ENCODE data around the gene CD36.

- TF ChIP-seq ZNF16 (tag by site-specific recombination; IDR thresholded peaks at IDR 0.05; ENCODE audit: low read depth) (no peak), SP2 (tag by site-specific recombination; IDR thresholded peaks at IDR 0.05) (no peak), ZNF366 (tag by site-specific recombination; conservative IDR thresholded peaks at IDR 0.05) (no peak), MZF1 (tag by site-specific recombination; IDR thresholded peaks at IDR 0.05; ENCODE audit: borderline replicate concordance) (no peak), CTCF (tag by site-specific recombination; IDR thresholded peaks at IDR 0.05) (no peak), ZNF747 (tag by site-specific recombination; IDR thresholded peaks at IDR 0.05) (no peak), KLF8 (tag by site-specific recombination; IDR thresholded peaks at IDR 0.05) (no peak), ZBTB48 (tag by site-specific recombination; IDR thresholded peaks at IDR 0.05) (no peak), GLI4 (tag by site-specific recombination; IDR thresholded peaks at IDR 0.05) (no peak), ZNF274 (IDR thresholded peaks at IDR 0.05; ENCODE audit: low read length) (no peak), ZNF274 (tag by site-specific recombination; IDR thresholded peaks at IDR 0.05; ENCODE audit: borderline replicate concordance) (no peak), ZNF549 (tag by site-specific recombination; IDR thresholded peaks at IDR 0.05) (no peak)
- TF ChIP-seq, protein P1, sequence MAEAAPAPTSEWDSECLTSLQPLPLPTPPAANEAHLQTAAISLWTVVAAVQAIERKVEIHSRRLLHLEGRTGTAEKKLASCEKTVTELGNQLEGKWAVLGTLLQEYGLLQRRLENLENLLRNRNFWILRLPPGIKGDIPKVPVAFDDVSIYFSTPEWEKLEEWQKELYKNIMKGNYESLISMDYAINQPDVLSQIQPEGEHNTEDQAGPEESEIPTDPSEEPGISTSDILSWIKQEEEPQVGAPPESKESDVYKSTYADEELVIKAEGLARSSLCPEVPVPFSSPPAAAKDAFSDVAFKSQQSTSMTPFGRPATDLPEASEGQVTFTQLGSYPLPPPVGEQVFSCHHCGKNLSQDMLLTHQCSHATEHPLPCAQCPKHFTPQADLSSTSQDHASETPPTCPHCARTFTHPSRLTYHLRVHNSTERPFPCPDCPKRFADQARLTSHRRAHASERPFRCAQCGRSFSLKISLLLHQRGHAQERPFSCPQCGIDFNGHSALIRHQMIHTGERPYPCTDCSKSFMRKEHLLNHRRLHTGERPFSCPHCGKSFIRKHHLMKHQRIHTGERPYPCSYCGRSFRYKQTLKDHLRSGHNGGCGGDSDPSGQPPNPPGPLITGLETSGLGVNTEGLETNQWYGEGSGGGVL (tag by site-specific recombination; IDR thresholded peaks at IDR 0.05) = no peak
- TF ChIP-seq, protein P2, sequence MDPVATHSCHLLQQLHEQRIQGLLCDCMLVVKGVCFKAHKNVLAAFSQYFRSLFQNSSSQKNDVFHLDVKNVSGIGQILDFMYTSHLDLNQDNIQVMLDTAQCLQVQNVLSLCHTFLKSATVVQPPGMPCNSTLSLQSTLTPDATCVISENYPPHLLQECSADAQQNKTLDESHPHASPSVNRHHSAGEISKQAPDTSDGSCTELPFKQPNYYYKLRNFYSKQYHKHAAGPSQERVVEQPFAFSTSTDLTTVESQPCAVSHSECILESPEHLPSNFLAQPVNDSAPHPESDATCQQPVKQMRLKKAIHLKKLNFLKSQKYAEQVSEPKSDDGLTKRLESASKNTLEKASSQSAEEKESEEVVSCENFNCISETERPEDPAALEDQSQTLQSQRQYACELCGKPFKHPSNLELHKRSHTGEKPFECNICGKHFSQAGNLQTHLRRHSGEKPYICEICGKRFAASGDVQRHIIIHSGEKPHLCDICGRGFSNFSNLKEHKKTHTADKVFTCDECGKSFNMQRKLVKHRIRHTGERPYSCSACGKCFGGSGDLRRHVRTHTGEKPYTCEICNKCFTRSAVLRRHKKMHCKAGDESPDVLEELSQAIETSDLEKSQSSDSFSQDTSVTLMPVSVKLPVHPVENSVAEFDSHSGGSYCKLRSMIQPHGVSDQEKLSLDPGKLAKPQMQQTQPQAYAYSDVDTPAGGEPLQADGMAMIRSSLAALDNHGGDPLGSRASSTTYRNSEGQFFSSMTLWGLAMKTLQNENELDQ (tag by site-specific recombination; IDR thresholded peaks at IDR 0.05; ENCODE audit: low read depth) = no peak
Measured at GRCh38 chr7:80637911-80638765, at the start of gene CD36.
